ENCODE data around the gene C22orf23. TPM values are rescaled to one million over a fixed set of nuclear protein-coding genes. Genes with fewer than 3 reads are reported as not detected.

C22orf23 gene
- total and polyA plus RNA-seq, 2 of the 4 experiments (the other 2 are of a cell fraction): 0.39 to 0.54 TPM

DNA sequence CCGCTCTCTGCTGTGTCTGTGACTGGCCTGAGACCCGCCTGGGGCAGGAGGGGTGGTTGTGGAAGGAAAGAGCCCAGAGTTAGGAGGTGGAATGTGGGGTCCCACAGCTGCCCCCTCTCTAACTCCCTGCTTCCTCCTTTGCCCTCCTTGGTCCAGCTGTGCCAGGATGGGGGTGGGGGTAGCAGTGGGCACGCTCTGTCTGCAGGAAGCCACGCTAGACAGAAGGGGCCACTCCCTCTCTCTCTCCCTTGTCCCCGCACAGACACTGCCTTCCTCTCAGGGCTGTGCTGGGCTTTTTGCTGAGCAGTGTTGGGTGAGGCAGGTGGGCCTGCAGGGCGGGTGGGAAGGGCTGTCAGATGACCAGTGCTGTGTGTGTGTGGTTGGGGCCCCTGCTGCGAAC is 33.0 kb upstream of the C22orf23 start:
- no peak for TF ChIP-seq MXI1 (IDR thresholded peaks at IDR 0.05; ENCODE audit: borderline replicate concordance, low read depth, low read length)
- no peak for TF ChIP-seq BHLHE40 (IDR thresholded peaks at IDR 0.05; ENCODE audit: low read depth, low read length)
- TF ChIP-seq, protein P1, sequence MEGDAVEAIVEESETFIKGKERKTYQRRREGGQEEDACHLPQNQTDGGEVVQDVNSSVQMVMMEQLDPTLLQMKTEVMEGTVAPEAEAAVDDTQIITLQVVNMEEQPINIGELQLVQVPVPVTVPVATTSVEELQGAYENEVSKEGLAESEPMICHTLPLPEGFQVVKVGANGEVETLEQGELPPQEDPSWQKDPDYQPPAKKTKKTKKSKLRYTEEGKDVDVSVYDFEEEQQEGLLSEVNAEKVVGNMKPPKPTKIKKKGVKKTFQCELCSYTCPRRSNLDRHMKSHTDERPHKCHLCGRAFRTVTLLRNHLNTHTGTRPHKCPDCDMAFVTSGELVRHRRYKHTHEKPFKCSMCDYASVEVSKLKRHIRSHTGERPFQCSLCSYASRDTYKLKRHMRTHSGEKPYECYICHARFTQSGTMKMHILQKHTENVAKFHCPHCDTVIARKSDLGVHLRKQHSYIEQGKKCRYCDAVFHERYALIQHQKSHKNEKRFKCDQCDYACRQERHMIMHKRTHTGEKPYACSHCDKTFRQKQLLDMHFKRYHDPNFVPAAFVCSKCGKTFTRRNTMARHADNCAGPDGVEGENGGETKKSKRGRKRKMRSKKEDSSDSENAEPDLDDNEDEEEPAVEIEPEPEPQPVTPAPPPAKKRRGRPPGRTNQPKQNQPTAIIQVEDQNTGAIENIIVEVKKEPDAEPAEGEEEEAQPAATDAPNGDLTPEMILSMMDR (conservative IDR thresholded peaks at IDR 0.05; ENCODE audit: low read depth, low read length): no peak
- TF ChIP-seq POLR2A (IDR thresholded peaks at IDR 0.05; ENCODE audit: low read depth, low read length): no peak
- TF ChIP-seq MAZ (IDR thresholded peaks at IDR 0.05; ENCODE audit: borderline replicate concordance, low read depth, low read length): no peak
- TF ChIP-seq MAFK (IDR thresholded peaks at IDR 0.05; ENCODE audit: low read depth, low read length): no peak
- TF ChIP-seq, protein P2, sequence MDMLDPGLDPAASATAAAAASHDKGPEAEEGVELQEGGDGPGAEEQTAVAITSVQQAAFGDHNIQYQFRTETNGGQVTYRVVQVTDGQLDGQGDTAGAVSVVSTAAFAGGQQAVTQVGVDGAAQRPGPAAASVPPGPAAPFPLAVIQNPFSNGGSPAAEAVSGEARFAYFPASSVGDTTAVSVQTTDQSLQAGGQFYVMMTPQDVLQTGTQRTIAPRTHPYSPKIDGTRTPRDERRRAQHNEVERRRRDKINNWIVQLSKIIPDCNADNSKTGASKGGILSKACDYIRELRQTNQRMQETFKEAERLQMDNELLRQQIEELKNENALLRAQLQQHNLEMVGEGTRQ (IDR thresholded peaks at IDR 0.05; ENCODE audit: low read depth, low read length): no peak
- TF ChIP-seq, protein P3, sequence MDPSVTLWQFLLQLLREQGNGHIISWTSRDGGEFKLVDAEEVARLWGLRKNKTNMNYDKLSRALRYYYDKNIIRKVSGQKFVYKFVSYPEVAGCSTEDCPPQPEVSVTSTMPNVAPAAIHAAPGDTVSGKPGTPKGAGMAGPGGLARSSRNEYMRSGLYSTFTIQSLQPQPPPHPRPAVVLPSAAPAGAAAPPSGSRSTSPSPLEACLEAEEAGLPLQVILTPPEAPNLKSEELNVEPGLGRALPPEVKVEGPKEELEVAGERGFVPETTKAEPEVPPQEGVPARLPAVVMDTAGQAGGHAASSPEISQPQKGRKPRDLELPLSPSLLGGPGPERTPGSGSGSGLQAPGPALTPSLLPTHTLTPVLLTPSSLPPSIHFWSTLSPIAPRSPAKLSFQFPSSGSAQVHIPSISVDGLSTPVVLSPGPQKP (IDR thresholded peaks at IDR 0.05; ENCODE audit: borderline replicate concordance, low read depth, low read length): no peak
- TF ChIP-seq CEBPB (IDR thresholded peaks at IDR 0.05; ENCODE audit: low read depth, low read length): no peak
- TF ChIP-seq FOS (IDR thresholded peaks at IDR 0.05; ENCODE audit: low read depth, low read length): no peak
- TF ChIP-seq RCOR1 (IDR thresholded peaks at IDR 0.05; ENCODE audit: insufficient replicate concordance, low read length): no peak
- no peak for TF ChIP-seq NFE2L2 (IDR thresholded peaks at IDR 0.05; ENCODE audit: low read depth, low read length)
- no peak for TF ChIP-seq RAD21 (IDR thresholded peaks at IDR 0.05; ENCODE audit: low read length)
- TF ChIP-seq SMC3 (IDR thresholded peaks at IDR 0.05; ENCODE audit: low read depth, low read length): no peak
- no peak for TF ChIP-seq RFX5 (IDR thresholded peaks at IDR 0.05; ENCODE audit: low read depth, low read length)
- TF ChIP-seq CHD1 (IDR thresholded peaks at IDR 0.05; ENCODE audit: low read depth, low read length): no peak
- POLR2A ChIA-PET (ENCODE audit: unreplicated experiment): no interaction called here
- H3K27ac ChIP-seq (ENCODE audit: insufficient read depth, low read length): no peak overlapping the region

More for the DNA sequence above, 33.0 kb upstream of the C22orf23 start:
- no TSS peak for BruUV-seq (replicated peaks)
- Histone ChIP-seq H3K14ac (replicated peaks; ENCODE audit: low read depth, low read length) (no peak overlapping the region), H2BK20ac (ENCODE audit: low read depth, low read length) (no peak overlapping the region), H3K4me1 (ENCODE audit: control insufficient read depth, insufficient read depth, low read length) (no peaks in the 10 kb centered on the region), H4K5ac (ENCODE audit: low read depth, low read length) (no peak overlapping the region), H4K91ac (ENCODE audit: insufficient read depth, low read depth, low read length) (no peak overlapping the region), H3K36me3 (ENCODE audit: control insufficient read depth, insufficient read depth, low read length) (no peaks in the 10 kb centered on the region), H2BK15ac (ENCODE audit: low read depth, low read length) (no peak overlapping the region), H3K4me2 (ENCODE audit: low read depth, low read length) (no peak overlapping the region), H3K9ac (ENCODE audit: low read depth, low read length) (no peak overlapping the region), H4K8ac (ENCODE audit: low read depth in 2 of 2, low read length in 2 of 2) (no peak overlapping the region), H2AK9ac (replicated peaks; ENCODE audit: low read depth, low read length, poor library complexity) (no peak overlapping the region), H3K79me1 (ENCODE audit: low read depth in 1 of 2, low read length in 2 of 2) (no peaks in the 10 kb centered on the region), H3K27me3 (ENCODE audit: control insufficient read depth, insufficient read depth, low read length) (no peaks in the 10 kb centered on the region), H3K9me3 (ENCODE audit: control insufficient read depth, insufficient read depth, low read length) (no peaks in the 10 kb centered on the region), H3K4me3 (ENCODE audit: insufficient read depth, low read depth, low read length) (no peak overlapping the region), H2BK5ac (ENCODE audit: low read depth, low read length, poor library complexity, severe bottlenecking) (no peak overlapping the region), H2AK5ac (ENCODE audit: low read depth, low read length) (no peak overlapping the region), H3K4ac (ENCODE audit: low read depth, low read length) (no peak overlapping the region), H3K9me1 (ENCODE audit: insufficient read depth, low read length) (no peaks in the 10 kb centered on the region), H2BK120ac (ENCODE audit: low read depth, low read length) (no peak overlapping the region), H2AFZ (replicated peaks; ENCODE audit: low read length, poor library complexity) (no peak overlapping the region), H4K20me1 (ENCODE audit: insufficient read depth, low read length) (no peaks in the 10 kb centered on the region), H3K56ac (ENCODE audit: extremely low read depth, insufficient read depth, low read length) (no peak overlapping the region), H3K23ac (ENCODE audit: low read depth, low read length) (no peak overlapping the region), H3K18ac (ENCODE audit: low read depth, low read length) (no peak overlapping the region)
- no peak for DNase-seq
- in situ Hi-C loops (cut with MboI; ENCODE audit: low sequenced_read_pairs): no loop called here
- intact Hi-C loops (cut with micrococcal nuclease): no loop called here
- WGBS, 2 experiments (ENCODE audit: extremely low coverage in 2 of 2, insufficient read length in 1 of 2): no CpG with 5 or more reads among the region's 7 CpGs
- dilution Hi-C loops (cut with HindIII; ENCODE audit: low sequenced_read_pairs, unreplicated experiment): no loop called here
- CTCF ChIA-PET: no interaction called here
- no peak for ATAC-seq (ENCODE audit: low read depth)
